SW480 (cell line): ENCODE results near the gene NLRP3.
"Not testable (repeated sequence)": the region's sequence is repeated elsewhere in the genome, so short reads cannot be mapped to it uniquely, and the experiment has no call there.

Experiments
- DNase-seq: peaks from one replicate; pipeline ENCODE4 v3.0.0-alpha.2; 2016; ENCODE audit warnings: low spot score

NLRP3 gene

GRCh38 chr1:247469141-247469535, 53.2 kb downstream of the NLRP3 start:
- no peak for DNase-seq

GRCh38 chr1:247470942-247471429, 55.0 kb downstream of the NLRP3 start:
- not testable (repeated sequence) for DNase-seq

DNA sequence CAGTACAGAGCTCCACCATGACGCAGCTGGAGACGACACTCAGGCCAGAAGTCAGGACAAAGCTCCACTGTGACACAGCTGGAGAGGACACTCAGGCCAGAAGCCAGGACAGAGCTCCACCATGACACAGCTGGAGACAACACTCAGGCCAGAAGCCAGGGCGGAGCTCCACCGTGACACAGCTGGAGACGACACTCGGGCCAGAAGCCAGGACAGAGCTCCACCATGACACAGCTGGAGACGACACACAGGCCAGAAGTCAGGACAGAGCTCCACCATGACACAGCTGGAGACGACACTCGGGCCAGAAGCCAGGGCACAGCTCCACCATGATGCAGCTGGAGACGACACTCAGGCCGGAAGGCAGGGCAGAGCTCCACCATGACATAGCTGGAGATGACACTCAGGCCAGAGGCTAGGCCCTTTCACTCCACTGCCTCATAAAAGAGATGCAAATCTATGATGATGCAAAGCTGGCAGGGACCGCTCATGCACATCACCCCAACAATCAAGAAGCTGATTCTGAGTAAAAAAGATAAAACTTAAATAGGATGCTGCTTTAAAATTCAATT, 55.6 kb downstream of the NLRP3 start:
- no peak for DNase-seq

- DNase-seq = no peak
Measured at GRCh38 chr1:247472035-247472434, 56.1 kb downstream of the NLRP3 start.

DNA sequence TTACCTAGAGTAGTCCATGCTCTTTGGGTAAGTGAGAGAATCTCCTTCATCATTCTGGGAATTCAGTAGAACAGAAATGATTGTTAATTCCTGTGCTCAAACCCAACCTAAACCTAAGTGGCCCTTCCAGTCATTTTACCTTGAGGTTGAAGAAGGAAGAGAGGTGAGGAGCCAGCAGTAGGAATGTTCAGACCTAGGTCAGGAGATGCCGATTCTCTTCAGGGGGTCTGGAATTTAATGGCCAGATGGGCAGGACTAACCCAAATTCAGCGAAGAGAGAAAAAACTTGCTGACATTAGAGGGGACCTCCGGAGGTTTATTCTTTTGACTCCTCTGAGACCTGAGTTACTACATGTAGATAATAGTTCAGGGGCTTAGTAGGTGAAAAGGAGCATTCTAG, 58.4 kb downstream of the NLRP3 start:
- no peak for DNase-seq

- no peak for DNase-seq
Measured at GRCh38 chr1:247475793-247476192, 59.8 kb downstream of the NLRP3 start.

- not testable (repeated sequence) for DNase-seq
Measured at GRCh38 chr1:247476328-247477058, 60.5 kb downstream of the NLRP3 start.

DNA sequence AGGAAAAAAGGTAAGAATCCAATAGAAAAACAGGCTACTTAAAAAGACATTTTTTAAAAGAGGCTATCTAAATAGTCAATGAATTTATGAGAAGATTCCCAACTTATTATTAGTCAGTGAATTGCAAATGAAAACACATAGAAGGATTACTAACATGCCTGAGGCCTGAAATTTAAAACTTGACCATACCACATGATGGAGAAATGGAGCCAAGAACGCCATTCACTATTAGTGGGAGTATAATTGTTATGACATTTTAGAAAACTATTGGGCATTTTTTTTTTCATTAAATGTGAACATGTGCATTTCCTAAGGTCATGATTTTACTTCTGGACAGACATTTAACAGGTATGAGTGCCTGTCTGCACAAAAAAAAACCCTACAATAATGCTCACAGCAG, 66.8 kb downstream of the NLRP3 start:
- no peak for DNase-seq

DNA sequence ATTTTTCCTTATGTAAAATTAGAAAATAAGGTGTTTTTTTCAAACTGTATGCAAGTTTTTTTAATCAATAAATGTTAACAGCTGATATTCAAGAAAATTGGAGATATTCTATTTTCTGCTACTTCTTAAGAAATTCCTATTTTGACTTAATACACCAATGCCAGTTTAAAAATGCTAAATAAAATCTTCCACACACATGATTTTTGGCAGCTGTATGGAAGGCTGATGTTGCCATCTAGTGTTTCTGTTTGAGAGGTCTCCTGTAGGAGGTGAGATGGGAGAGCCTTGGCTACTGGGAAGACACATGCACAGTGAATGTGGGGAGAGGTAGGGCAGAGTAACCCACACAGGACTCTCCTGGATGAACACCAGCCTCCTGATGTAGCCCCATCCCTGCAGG, 71.1 kb downstream of the NLRP3 start:
- peak; percentile 59 for DNase-seq

- no peak for DNase-seq
Measured at GRCh38 chr1:247491328-247491727, 75.4 kb downstream of the NLRP3 start.

DNA sequence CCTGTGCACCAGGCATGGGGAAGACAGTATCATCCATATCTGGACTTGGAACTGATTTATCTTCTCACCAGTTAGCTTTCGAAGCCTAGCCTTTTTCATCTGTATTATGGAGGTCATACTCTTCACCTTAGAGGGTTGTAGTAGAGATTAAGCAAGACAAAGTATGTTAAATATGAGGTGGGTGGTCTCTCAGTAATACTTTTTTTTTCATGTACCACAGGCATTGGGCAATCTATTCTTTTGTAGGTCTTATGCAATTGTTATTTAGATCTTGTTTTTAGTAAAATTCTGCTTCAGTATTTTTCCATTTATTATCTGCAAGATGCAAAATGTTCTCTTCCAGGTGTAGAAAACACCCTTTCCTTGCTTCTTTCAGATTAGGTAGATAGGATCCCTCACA, 77.1 kb downstream of the NLRP3 start:
- DNase-seq = no peak

DNA sequence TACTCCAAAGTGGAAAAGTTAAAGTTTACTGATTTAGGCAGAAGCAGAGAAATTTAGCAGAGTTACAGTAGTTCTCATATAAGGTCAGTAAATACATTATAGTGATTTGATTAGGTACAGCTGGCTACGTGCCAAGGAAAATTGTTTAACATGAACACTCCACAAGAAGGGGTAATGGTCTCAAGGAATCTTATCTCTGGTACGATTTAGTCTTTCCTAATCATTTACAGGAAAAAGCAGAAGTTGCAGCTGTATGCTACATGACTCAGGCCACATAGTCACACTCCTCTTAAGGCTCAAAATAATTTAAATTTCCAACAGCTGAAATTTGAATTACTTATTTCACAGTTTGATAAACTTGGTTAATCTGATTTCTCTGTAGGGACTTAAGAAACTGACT, 78.8 kb downstream of the NLRP3 start:
- no peak for DNase-seq

GRCh38 chr1:247496581-247497285, 80.8 kb downstream of the NLRP3 start:
- peak; percentile 9 for DNase-seq
